Measurements from ENCODE around the gene NKD1. TPM values are rescaled to one million over a fixed set of nuclear protein-coding genes. Genes with fewer than 3 reads are reported as not detected.

NKD1 gene
- total RNA-seq, 1 experiment from 2014 or later = 0.44 TPM

DNA sequence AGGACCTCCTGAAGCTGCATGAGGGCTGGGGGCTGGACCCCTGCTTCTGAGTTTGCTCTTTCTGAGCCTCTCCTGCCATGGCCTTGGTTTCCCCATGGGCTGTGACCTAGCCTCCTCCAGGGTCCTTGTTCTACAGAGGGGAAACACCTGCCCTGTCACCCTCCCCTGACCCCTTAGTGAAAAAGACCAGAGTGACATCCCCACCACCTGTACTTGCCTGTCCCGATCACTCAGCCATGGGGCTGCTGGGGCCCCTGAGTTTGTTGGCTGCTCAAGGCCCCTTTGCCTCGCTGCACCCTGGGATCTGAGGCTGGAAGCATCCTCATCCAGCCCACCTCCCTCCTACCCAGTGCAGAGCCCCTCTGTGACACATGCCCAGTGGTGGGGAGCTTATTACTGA lies 146.0 kb downstream of the NKD1 start:
- no peak overlapping the region for H3K27ac ChIP-seq

DNA sequence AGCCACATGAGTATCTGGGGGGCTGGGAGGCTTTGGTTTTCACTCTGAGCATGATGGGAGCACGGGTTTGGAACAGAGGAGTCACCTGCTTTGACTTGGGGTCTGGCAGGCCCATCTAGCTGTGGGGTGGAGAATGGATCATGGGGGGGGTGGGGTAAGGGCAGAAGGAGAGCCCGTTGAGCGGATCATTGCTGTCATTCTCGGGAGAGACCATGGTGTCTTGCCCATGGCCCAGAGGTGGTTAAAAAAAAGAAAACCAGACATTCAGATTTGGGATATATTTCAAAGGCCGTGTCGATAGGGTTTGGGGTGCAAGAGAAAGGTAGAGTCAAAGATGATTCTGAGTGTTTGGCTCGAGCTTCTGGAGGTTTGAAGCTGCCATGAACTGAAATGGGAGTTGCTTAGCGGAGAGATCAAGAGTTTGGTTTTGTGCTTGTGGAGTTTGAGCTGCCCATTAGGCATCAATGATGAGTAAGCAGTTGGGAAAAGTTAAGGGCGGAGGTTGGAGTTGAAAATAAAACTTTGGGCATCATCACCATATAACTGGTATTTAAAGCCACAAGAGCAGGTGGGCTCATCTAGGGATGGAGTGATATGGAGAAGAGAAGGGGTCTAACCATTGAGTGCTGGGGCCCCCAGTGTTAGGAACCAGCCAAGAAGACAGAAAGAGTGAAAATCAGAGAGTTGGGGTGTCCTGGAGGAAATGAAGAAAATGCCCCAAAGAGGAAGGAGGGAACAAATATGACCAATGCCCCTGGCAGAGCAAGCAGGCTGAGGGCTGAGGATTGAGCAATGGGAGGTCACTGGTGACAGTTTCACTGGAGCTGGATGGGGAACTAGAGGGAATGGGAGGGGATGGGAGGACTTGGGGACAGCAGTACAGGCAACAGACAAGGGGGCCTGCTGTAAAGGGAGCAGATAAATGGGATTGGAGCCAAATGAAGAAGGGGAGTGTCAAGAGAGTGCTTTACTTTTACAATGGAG lies 147.1 kb downstream of the NKD1 start:
- no peaks in the 10 kb centered on the region for H4K20me1 ChIP-seq (ENCODE audit: insufficient read depth)
- no peaks in the 10 kb centered on the region for H3K9me2 ChIP-seq (ENCODE audit: insufficient read depth)
- H3K4me2 ChIP-seq = no peak overlapping the region
- peaks cover 19% of the 10 kb centered on the region for H3K4me1 ChIP-seq (replicated peaks; ENCODE audit: insufficient read depth)
- TF ChIP-seq, protein P1, sequence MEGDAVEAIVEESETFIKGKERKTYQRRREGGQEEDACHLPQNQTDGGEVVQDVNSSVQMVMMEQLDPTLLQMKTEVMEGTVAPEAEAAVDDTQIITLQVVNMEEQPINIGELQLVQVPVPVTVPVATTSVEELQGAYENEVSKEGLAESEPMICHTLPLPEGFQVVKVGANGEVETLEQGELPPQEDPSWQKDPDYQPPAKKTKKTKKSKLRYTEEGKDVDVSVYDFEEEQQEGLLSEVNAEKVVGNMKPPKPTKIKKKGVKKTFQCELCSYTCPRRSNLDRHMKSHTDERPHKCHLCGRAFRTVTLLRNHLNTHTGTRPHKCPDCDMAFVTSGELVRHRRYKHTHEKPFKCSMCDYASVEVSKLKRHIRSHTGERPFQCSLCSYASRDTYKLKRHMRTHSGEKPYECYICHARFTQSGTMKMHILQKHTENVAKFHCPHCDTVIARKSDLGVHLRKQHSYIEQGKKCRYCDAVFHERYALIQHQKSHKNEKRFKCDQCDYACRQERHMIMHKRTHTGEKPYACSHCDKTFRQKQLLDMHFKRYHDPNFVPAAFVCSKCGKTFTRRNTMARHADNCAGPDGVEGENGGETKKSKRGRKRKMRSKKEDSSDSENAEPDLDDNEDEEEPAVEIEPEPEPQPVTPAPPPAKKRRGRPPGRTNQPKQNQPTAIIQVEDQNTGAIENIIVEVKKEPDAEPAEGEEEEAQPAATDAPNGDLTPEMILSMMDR (conservative IDR thresholded peaks at IDR 0.05) = no peak
- TF ChIP-seq EZH2 (IDR thresholded peaks at IDR 0.05; ENCODE audit: low read depth) = no peak
- no TSS peak for BruUV-seq (replicated peaks)
- H3K36me3 ChIP-seq (ENCODE audit: low read depth) = no peaks in the 10 kb centered on the region
- no peak overlapping the region for H3K4me3 ChIP-seq
- ChIA-PET CTCF (no interaction called here), POLR2A (ENCODE audit: unreplicated experiment) (no interaction called here)
- H3F3A ChIP-seq (ENCODE audit: insufficient read depth, low read depth) = no peaks in the 10 kb centered on the region; the same call in 1 of the 2 replicates
- H2AFZ ChIP-seq = no peak overlapping the region
- no peaks in the 10 kb centered on the region for H3K27me3 ChIP-seq (ENCODE audit: insufficient read depth, low read depth)
- H3K27ac ChIP-seq = no peak overlapping the region
- intact Hi-C loops (cut with micrococcal nuclease; ENCODE audit: unreplicated experiment) = no loop called here
- DNase-seq = no peak
- no peaks in the 10 kb centered on the region for H3K9me3 ChIP-seq (ENCODE audit: insufficient read depth, low read depth)
- no peaks in the 10 kb centered on the region for H3K79me2 ChIP-seq (ENCODE audit: low read depth)

More for the DNA sequence above, 146.0 kb downstream of the NKD1 start:
- ChIA-PET POLR2A (ENCODE audit: unreplicated experiment) (no interaction called here), CTCF (no interaction called here)
- Histone ChIP-seq H3K9me2 (ENCODE audit: insufficient read depth) (no peaks in the 10 kb centered on the region), H3K79me2 (ENCODE audit: low read depth) (no peaks in the 10 kb centered on the region), H3K27me3 (ENCODE audit: insufficient read depth, low read depth) (no peaks in the 10 kb centered on the region), H3K4me1 (replicated peaks; ENCODE audit: insufficient read depth) (peaks cover 10% of the 10 kb centered on the region), H3K36me3 (ENCODE audit: low read depth) (no peaks in the 10 kb centered on the region), H3K4me2 (no peak overlapping the region), H3K4me3 (no peak overlapping the region), H3K9me3 (ENCODE audit: insufficient read depth, low read depth) (no peaks in the 10 kb centered on the region), H2AFZ (no peak overlapping the region), H4K20me1 (ENCODE audit: insufficient read depth) (no peaks in the 10 kb centered on the region), H3F3A (ENCODE audit: insufficient read depth, low read depth) (no peaks in the 10 kb centered on the region; the same call in 1 of the 2 replicates)
- intact Hi-C loops (cut with micrococcal nuclease; ENCODE audit: unreplicated experiment) = no loop called here
- no peak for DNase-seq
- TF ChIP-seq, protein P1 (conservative IDR thresholded peaks at IDR 0.05) = no peak
- TF ChIP-seq EZH2 (IDR thresholded peaks at IDR 0.05; ENCODE audit: low read depth) = no peak
- no TSS peak for BruUV-seq (replicated peaks)

DNA sequence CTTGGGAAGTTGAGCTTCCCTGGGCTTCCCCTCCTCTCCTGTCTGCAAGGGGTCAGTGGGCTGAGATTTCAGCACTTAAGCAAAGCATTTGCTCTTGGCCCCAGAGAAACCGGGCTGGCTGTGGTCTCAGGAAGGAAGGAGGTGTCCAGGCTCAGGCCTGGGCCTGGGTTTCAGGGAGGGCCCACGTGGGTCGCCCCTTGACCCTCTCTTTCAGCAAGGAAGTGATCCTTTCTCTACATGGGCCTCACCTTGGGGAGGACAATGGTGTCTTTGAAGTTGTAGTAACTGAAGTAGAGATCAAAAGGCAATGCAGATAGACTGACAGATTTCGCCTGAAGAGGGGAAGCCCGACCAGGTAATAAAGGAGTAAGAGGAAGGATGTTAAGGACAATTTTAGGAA lies 147.9 kb downstream of the NKD1 start:
- peaks cover 21% of the 10 kb centered on the region for H3K4me1 ChIP-seq (replicated peaks; ENCODE audit: insufficient read depth)
- no peaks in the 10 kb centered on the region for H3K36me3 ChIP-seq (ENCODE audit: low read depth)
- TF ChIP-seq EZH2 (IDR thresholded peaks at IDR 0.05; ENCODE audit: low read depth) = no peak
- TF ChIP-seq, protein P1 (conservative IDR thresholded peaks at IDR 0.05) = no peak
- POLR2A ChIA-PET (ENCODE audit: unreplicated experiment) = no interaction called here
- no peak overlapping the region for H3K4me2 ChIP-seq
- H2AFZ ChIP-seq = no peak overlapping the region
- no peaks in the 10 kb centered on the region for H3K27me3 ChIP-seq (ENCODE audit: insufficient read depth, low read depth)
- H3K27ac ChIP-seq = no peak overlapping the region
- no peak for DNase-seq
- no peaks in the 10 kb centered on the region for H4K20me1 ChIP-seq (ENCODE audit: insufficient read depth)
- no peaks in the 10 kb centered on the region; the same call in 1 of the 2 replicates for H3F3A ChIP-seq (ENCODE audit: insufficient read depth, low read depth)
- intact Hi-C loops (cut with micrococcal nuclease; ENCODE audit: unreplicated experiment) = no loop called here
- CTCF ChIA-PET = no interaction called here
- H3K4me3 ChIP-seq = no peak overlapping the region
- H3K9me2 ChIP-seq (ENCODE audit: insufficient read depth) = no peaks in the 10 kb centered on the region
- H3K9me3 ChIP-seq (ENCODE audit: insufficient read depth, low read depth) = no peaks in the 10 kb centered on the region
- H3K79me2 ChIP-seq (ENCODE audit: low read depth) = no peaks in the 10 kb centered on the region
- no TSS peak for BruUV-seq (replicated peaks)
